Stimulated activated CD4-positive, alpha-beta T cell treated with anti-CD3 and anti-CD28 coated beads, Interleukin-1b, Interleukin-23, amount 100 ng/mL, for 48 hours (primary cell): ENCODE data around the gene SH3GLB2.
"Not testable (repeated sequence)": the region's sequence is repeated elsewhere in the genome, so short reads cannot be mapped to it uniquely, and the experiment has no call there.

Source experiments
- DNase-seq: peaks from one replicate; pipeline ENCODE4 v3.0.0-alpha.2; 2020

Gene SH3GLB2

DNA sequence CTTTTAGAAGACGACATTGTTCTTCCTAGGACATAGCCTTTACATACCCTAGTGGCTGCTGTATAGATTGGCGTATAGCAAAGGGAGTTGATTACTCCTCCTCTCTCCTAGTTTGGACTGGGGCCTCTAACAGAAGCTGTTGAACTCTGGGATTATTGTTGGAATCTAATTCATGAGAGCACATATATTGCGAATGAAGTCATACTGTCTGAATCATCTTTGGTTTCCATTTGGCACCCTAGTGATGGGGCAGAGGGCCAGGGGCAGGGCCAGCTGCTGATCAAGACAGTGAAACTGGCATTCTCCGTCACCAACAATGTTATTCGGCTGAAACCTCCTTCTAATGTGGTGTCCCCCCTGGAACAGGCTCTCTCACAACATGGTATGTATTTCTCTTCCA lies 40.3 kb downstream of the SH3GLB2 start:
- DNase-seq: no peak

DNA sequence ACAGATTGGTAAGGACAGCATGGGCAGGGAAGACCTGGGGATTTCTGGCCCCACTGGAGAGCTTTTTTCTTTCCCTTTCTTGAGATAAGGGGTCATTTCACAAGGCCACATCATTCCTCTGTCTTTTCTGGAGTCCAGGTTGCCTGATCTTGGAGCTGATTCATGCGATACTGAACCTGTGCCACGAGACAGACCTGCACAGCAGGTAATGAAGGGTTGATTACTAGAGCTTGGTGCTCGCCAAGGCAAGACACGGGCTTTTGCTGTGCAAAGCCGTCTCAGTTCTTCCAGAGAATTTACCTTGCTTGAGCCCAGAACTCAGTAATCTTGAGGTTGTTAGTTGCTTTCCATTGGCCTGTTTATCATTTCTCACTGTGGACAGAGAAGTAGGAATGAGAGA lies 41.5 kb downstream of the SH3GLB2 start:
- no peak for DNase-seq

DNA sequence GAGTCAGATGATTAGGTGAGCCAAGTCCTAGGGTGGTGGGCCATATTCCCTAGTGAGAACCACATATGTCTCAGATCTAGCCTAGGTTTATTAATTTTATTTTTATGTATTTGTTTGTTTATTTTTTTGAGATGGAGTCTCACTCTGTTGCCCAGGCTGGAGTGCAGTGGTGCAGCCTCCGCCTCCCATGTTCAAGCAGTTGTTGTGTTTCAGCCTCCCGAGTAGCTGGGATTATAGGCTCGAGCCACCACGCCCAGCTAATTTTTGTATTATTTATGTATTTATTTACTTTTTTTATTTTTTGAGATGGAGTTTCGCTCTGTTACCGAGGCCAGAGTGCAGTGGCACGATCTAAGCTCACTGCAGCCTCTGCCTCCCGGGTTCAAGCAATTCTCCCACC lies 44.6 kb downstream of the SH3GLB2 start:
- DNase-seq: no peak

DNA sequence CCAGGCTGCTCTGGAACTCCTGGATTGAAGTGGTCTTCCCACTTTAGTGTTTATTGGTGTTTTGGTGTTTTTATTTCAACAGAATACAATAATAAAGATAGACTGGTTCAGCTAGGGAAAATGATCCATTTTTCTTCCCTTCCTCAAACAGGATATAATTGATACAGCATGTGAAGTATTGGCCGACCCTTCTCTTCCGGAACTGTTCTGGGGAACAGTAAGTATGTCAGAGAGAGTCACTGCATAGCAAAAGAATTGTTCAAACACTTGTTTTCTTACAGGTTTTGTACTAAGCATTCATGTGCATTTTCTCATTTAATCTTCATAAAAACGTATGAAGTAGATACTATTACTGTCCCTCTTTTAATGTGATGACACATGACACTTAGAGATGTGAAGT lies 49.0 kb downstream of the SH3GLB2 start:
- DNase-seq: no peak

DNA sequence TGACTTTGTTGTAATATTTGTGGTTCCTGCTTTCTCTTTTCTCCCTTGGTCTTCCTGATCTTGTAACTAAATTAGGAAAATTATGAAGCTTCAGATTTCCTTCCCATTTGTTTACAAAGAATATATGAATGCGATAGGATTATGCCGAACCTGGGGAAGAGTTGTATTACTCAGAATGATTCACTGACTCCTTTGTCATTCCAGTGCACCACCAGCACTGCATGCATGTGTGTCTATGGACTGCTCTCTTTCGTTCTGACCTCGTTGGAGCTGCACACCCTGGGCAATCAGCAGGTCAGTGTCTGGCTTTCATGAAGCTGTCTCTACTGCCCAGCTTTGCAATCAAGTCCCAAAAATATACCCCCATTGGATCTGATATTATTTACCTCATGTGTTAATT lies 55.2 kb downstream of the SH3GLB2 start:
- DNase-seq: no peak

DNA sequence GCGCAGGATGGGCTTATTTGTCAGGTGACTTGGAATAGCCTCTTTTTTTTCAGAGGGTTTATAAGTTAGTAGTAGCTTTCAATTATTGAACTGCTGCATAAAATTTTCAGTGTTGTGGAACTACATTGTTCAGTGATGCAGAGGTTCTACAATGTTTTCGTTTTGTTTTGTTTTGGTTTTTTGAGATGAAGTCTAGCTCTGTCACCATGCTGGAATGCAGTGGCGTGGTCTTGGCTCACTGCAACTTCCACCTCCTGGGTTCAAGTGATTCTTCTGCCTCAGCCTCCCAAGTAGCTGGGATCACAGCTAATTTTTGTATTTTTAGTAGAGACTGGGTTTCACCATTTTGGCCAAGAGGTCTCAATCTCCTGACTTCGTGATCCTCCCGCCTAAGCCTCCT lies 58.6 kb downstream of the SH3GLB2 start:
- DNase-seq: no peak

DNA sequence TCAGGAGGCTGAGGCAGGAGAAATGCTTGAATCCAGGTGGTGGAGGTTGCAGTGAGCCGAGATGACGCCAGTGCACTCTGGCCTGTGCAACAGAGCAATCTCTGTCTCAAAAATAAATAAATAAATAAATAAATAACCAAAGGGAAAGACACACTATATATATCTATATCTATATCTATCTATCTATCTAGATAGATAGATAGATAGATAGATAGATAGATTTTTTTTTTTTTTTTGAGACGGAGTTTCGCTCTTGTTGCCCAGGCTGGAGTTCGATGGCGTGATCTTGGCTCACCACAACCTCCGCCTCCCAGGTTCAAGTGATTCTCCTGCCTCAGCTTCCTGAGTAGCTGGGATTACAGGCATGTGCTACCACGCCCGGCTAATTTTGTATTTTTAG lies 66.7 kb downstream of the SH3GLB2 start:
- DNase-seq: not testable (repeated sequence)
